ENCODE results near the gene U2AF2. TPM values are rescaled to one million over a fixed set of nuclear protein-coding genes. Genes with fewer than 3 reads are reported as not detected.

The U2AF2 gene
- total RNA-seq, 4 donors from 2014 or later, result 85.0 to 112 (median 99.7) TPM

DNA sequence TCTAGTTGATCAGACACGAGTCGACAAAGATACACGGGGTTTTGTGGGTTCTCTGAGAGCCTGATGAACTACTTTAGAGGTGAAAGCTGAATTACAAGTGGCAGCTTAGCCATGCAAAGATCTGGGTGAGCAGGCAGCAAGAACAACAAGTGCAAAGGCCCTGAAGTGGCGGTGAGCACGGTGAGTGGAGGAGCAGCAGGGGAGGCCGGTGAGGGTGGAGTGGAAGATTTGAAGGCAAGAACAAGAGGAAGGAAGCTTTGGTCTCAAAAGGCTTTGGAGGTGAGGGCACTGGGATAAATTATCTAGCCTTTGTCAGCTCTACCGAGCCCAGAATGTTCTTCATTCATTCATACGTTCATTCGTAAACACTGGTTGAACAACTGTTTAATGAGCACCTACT is 48.0 kb upstream of the U2AF2 start:
- H3K4me1 ChIP-seq, result peaks cover 18 to 69% (median 25%) of the 10 kb centered on the region in 3 donors
- intact Hi-C loops (cut with DNase I), result no loop called here

GRCh38 chr19:55609326-55609725 is 45.5 kb upstream of the U2AF2 start:
- whole genome bisulfite sequencing, 2 donors, result 81 to 95% methylated on average over 4 to 5 of the region's 5 CpGs
- Histone ChIP-seq H3K27ac (no peak overlapping the region), H3K4me1 (peaks cover 14 to 48% (median 18%) of the 10 kb centered on the region in 3 donors)

More for the DNA sequence above, 48.0 kb upstream of the U2AF2 start:
- H3K36me3 ChIP-seq, result peaks cover 0 to 46% (median 11%) of the 10 kb centered on the region in 3 donors
- H3K4me3 ChIP-seq, result peak overlapping the region in 2 of 4 donors; percentile 80 to 84
- TF ChIP-seq POLR2A (IDR thresholded peaks at IDR 0.05), result no peak
- TF ChIP-seq, protein P1, sequence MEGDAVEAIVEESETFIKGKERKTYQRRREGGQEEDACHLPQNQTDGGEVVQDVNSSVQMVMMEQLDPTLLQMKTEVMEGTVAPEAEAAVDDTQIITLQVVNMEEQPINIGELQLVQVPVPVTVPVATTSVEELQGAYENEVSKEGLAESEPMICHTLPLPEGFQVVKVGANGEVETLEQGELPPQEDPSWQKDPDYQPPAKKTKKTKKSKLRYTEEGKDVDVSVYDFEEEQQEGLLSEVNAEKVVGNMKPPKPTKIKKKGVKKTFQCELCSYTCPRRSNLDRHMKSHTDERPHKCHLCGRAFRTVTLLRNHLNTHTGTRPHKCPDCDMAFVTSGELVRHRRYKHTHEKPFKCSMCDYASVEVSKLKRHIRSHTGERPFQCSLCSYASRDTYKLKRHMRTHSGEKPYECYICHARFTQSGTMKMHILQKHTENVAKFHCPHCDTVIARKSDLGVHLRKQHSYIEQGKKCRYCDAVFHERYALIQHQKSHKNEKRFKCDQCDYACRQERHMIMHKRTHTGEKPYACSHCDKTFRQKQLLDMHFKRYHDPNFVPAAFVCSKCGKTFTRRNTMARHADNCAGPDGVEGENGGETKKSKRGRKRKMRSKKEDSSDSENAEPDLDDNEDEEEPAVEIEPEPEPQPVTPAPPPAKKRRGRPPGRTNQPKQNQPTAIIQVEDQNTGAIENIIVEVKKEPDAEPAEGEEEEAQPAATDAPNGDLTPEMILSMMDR (IDR thresholded peaks at IDR 0.05), result no peak
- peak overlapping the region in 3 of 4 donors; percentile 96 to 97 (median 97) for H3K27ac ChIP-seq
- DNase-seq, result no peak
- 62 to 70% methylated on average over 9 of the region's 9 CpGs for WGBS, 2 donors
- no peaks in the 10 kb centered on the region for H3K9me3 ChIP-seq
- no peaks in the 10 kb centered on the region for H3K27me3 ChIP-seq

DNA sequence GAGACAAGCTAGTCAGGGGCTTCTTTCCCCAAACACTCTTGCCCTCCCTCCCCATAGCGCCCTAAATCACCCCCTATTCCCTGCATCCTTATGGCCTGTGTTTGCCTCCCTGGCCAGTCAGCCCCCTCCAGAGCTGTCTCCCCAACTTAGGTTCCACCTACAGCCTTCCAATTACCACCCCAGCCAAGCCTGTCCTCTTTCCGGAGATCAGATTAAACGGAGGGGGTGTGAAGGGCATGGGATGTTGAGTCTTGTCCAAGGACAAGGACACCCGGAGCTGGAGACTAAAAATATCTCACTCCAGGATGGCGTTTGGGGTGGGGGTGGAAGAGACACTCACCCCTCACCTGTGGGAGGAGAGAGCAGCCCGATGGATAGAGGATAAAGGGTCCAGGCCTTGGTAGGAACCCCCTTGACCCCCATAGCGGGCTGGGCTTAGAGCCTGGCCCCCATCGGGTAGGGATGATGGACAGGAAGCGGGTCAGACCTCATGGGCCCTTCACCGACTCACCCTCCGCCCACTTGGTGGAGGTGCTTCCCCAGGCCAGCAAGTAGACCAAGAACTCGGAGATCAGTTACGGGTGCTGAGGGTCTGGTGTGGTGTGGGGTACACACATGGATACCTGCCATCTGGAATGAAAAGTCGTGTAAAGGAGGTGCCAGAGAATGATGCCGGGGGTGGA is 43.4 kb upstream of the U2AF2 start:
- no peak overlapping the region for H3K4me3 ChIP-seq
- peaks cover 10 to 70% (median 18%) of the 10 kb centered on the region in 3 donors for H3K36me3 ChIP-seq
- H3K27ac ChIP-seq, result no peak overlapping the region
- intact Hi-C loops (cut with DNase I), result loop anchor here (5.0 kb wide), 1 partner anchor 94 kb away; no protein-coding TSS in a partner anchor
- peaks cover 7 to 32% (median 9%) of the 10 kb centered on the region in 3 donors for H3K4me1 ChIP-seq
- TF ChIP-seq, protein P1 (IDR thresholded peaks at IDR 0.05), result no peak
- TF ChIP-seq POLR2A (IDR thresholded peaks at IDR 0.05), result no peak
- WGBS, 2 donors, result 68 to 92% methylated on average over 3 to 11 of the region's 15 CpGs
- no peak for DNase-seq
- no peaks in the 10 kb centered on the region for H3K9me3 ChIP-seq
- H3K27me3 ChIP-seq, result no peaks in the 10 kb centered on the region

More at GRCh38 chr19:55609326-55609725, 45.5 kb upstream of the U2AF2 start:
- TF ChIP-seq, protein P1 (IDR thresholded peaks at IDR 0.05), result no peak
- no peak for TF ChIP-seq POLR2A (IDR thresholded peaks at IDR 0.05)
- no peak overlapping the region for H3K4me3 ChIP-seq
- H3K9me3 ChIP-seq, result no peaks in the 10 kb centered on the region
- no peaks in the 10 kb centered on the region for H3K27me3 ChIP-seq
- intact Hi-C loops (cut with DNase I), result no loop called here
- no peak for DNase-seq
- H3K36me3 ChIP-seq, result peaks cover 0 to 49% (median 3%) of the 10 kb centered on the region in 3 donors

- Histone ChIP-seq H3K9me3 (no peaks in the 10 kb centered on the region), H3K4me3 (no peak overlapping the region), H3K4me1 (peaks cover 3 to 31% (median 4%) of the 10 kb centered on the region in 3 donors), H3K27ac (no peak overlapping the region), H3K27me3 (no peaks in the 10 kb centered on the region), H3K36me3 (peaks cover 15 to 73% (median 25%) of the 10 kb centered on the region in 3 donors)
- WGBS, 2 donors, result 71 to 79% methylated on average over 3 of the region's 3 CpGs
- TF ChIP-seq POLR2A (IDR thresholded peaks at IDR 0.05), result no peak
- TF ChIP-seq, protein P1 (IDR thresholded peaks at IDR 0.05), result no peak
- intact Hi-C loops (cut with DNase I), result loop anchor here (5.0 kb wide), 1 partner anchor 95 kb away; no protein-coding TSS in a partner anchor
- DNase-seq, result no peak
Observed at GRCh38 chr19:55611983-55612645, 42.7 kb upstream of the U2AF2 start.

- H3K9me3 ChIP-seq, result no peaks in the 10 kb centered on the region
- no peak for TF ChIP-seq POLR2A (IDR thresholded peaks at IDR 0.05)
- TF ChIP-seq, protein P1 (IDR thresholded peaks at IDR 0.05), result no peak
- peaks cover 15 to 78% (median 26%) of the 10 kb centered on the region in 3 donors for H3K36me3 ChIP-seq
- no peak overlapping the region for H3K4me3 ChIP-seq
- no peaks in the 10 kb centered on the region for H3K27me3 ChIP-seq
- DNase-seq, result no peak
- no peak overlapping the region for H3K27ac ChIP-seq
- intact Hi-C loops (cut with DNase I), result loop anchor here (5.0 kb wide), 1 partner anchor 96 kb away; no protein-coding TSS in a partner anchor
- 86 to 89% methylated on average over 7 to 14 of the region's 27 CpGs for WGBS, 2 donors
- H3K4me1 ChIP-seq, result peaks cover 0 to 23% (median 4%) of the 10 kb centered on the region in 3 donors
Observed at GRCh38 chr19:55613396-55613795, 41.4 kb upstream of the U2AF2 start.

All from esophagus squamous epithelium (tissue), 5 donors.